K562 (cell line): Measurements from ENCODE around the gene OR14A16.

Experiments
- CTCF ChIP-seq, 3 experiments: IDR thresholded peaks in 2 of 3; conservative IDR thresholded peaks in 1 of 3; 2 replicates each; pipeline ENCODE4 v1.5.1; 2011 to 2012; ENCODE audit warnings: low read length in 3 of 3, mild to moderate bottlenecking in 3 of 3, control low read depth in 2 of 3, improper control_type of control experiment in 1 of 3, inconsistent platforms in 1 of 3, low read depth in 1 of 3, mixed read lengths in 1 of 3, moderate library complexity in 1 of 3; ENCODE audit not compliant: insufficient read depth in 2 of 3
- E2F1 ChIP-seq: sonication (generic); formaldehyde crosslinking; IDR thresholded peaks from 2 replicates; pipeline ENCODE4 v1.8.1; 2023; ENCODE audit warnings: mild to moderate bottlenecking, missing genetic modification reagents, moderate library complexity
- EZH2 ChIP-seq: IDR thresholded peaks from 2 replicates; pipeline ENCODE4 v1.6.1; 2012; ENCODE audit warnings: low read depth, mild to moderate bottlenecking, inconsistent platforms, low read length, borderline replicate concordance
- MXI1 ChIP-seq: IDR thresholded peaks from 2 replicates; pipeline ENCODE4 v1.6.1; 2011; ENCODE audit warnings: low read depth, mild to moderate bottlenecking, improper control_type of control experiment, low read length
- POLR2A ChIP-seq: fragments of 450-650 bp; conservative IDR thresholded peaks from 2 replicates; pipeline ENCODE4 v1.6.1; 2016
- SMARCA4 ChIP-seq: fragments of 450-650 bp; IDR thresholded peaks from 2 replicates; pipeline ENCODE4 v1.6.1; 2016
- TBP ChIP-seq: optimal IDR thresholded peaks from 2 replicates; pipeline ENCODE3; 2011; ENCODE audit warnings: low read depth, low read length, improper control_type of control experiment
- TEAD4 ChIP-seq, 2 experiments: sonication (generic) in 1 of 2; formaldehyde crosslinking in 1 of 2; IDR thresholded peaks; 2 replicates each; pipeline versions ENCODE4 v1.6.1 to v1.8.0; 2012 to 2022; ENCODE audit warnings: borderline replicate concordance in 1 of 2, inconsistent platforms in 1 of 2, low read length in 1 of 2, mild to moderate bottlenecking in 1 of 2, missing genetic modification reagents in 1 of 2
- ZFX ChIP-seq: sonication (generic); formaldehyde crosslinking; IDR thresholded peaks from 2 replicates; pipeline ENCODE4 v1.8.0; 2022; ENCODE audit warnings: mild to moderate bottlenecking, missing genetic modification reagents, moderate library complexity
- ZNF184 ChIP-seq: sonication (generic); formaldehyde crosslinking; IDR thresholded peaks from 2 replicates; pipeline ENCODE4 v1.5.0; 2020; ENCODE audit warnings: missing genetic modification reagents
- ZNF609 ChIP-seq: sonication (generic); formaldehyde crosslinking; IDR thresholded peaks from 2 replicates; pipeline ENCODE4 v1.8.1; 2023; ENCODE audit warnings: missing genetic modification reagents, mild to moderate bottlenecking, borderline replicate concordance

GRCh38 chr1:247824023-247824422, at the start of gene OR14A16:
- TF ChIP-seq MXI1 = no peak
- no peak for TF ChIP-seq POLR2A
- no peak for TF ChIP-seq SMARCA4
- TF ChIP-seq ZFX (CRISPR knock-in tag) = no peak
- no peak for TF ChIP-seq TEAD4 (IDR thresholded peaks at IDR 0.05; ENCODE audit: low read length)
- TF ChIP-seq TEAD4 (CRISPR knock-in tag; IDR thresholded peaks at IDR 0.05; ENCODE audit: borderline replicate concordance) = no peak
- TF ChIP-seq E2F1 = no peak
- TF ChIP-seq EZH2 = no peak
- TF ChIP-seq ZNF184 (CRISPR knock-in tag) = no peak
- TF ChIP-seq ZNF609 (CRISPR knock-in tag) = no peak
- no peak for TF ChIP-seq CTCF (IDR thresholded peaks at IDR 0.05 in 2 of 3, conservative IDR thresholded peaks at IDR 0.05 in 1 of 3; ENCODE audit: insufficient read depth in 2 of 3, low read depth in 1 of 3, low read length in 3 of 3)
- TF ChIP-seq TBP = no peak
